GM12878 (cell line): ENCODE measurements around the gene GALNT9. TPM values are rescaled to one million over a fixed set of nuclear protein-coding genes. Genes with fewer than 3 reads are reported as not detected.

Source experiments
- ATAC-seq: fragments of 200-7000 bp; cut with Tn5 transposase; 3 replicates; pipeline ENCODE4 v1.9.1; 2020; ENCODE audit warnings: mild to moderate bottlenecking, moderate library complexity
- BruUV-seq: library from RNA; stranded (reverse); fragments of 400-500 nt; replicated peaks from 2 replicates; lab custom pipeline; 2021; lab: Mats Ljungman, UMichigan
- CTCF ChIA-PET: fragments of 300-600 bp; sonication (Branson Sonifier 250); formaldehyde crosslinking; extraction: SDS; loops from one replicate; lab custom pipeline; 2021; ENCODE audit warnings: inconsistent platforms; lab: Yijun Ruan, JAX
- POLR2A ChIA-PET: fragments of 350-600 bp; formaldehyde crosslinking; extraction: SDS; loops from one replicate; lab custom pipeline; 2021; ENCODE audit warnings: inconsistent platforms; lab: Charles Lee
- RAD21 ChIA-PET: fragments of 300-600 bp; sonication (Branson Sonifier 250); formaldehyde crosslinking; loops from one replicate; lab custom pipeline; 2023; ENCODE audit warnings: antibody characterized with exemption; ENCODE audit not compliant: unreplicated experiment; lab: Charles Lee
- SMC1A ChIA-PET: fragments of 300-600 bp; sonication (Branson Sonifier 250); formaldehyde crosslinking; loops from one replicate; lab custom pipeline; 2023; ENCODE audit not compliant: unreplicated experiment, uncharacterized antibody; lab: Charles Lee
- DNase-seq: peaks from one replicate; pipeline ENCODE4 v3.0.0-alpha.2; 2011; ENCODE audit warnings: low read depth, low spot score
- FAIRE-seq: peaks from 3 replicates; lab custom pipeline; 2011; peaks lifted over from hg19 to GRCh38; lab: Jason Lieb, UNC
- H2AFZ ChIP-seq: 2 replicates; pipeline ENCODE4 v1.6.0; 2011; ENCODE audit warnings: low read depth, low read length, control low read depth; ENCODE audit not compliant: control insufficient read depth
- H3K27ac ChIP-seq: 2 replicates; pipeline ENCODE4 v1.5.1; 2011; ENCODE audit warnings: control low read depth; ENCODE audit not compliant: control insufficient read depth, insufficient read depth
- H3K27me3 ChIP-seq, 2 experiments: replicated peaks in 1 of 2; 2 replicates each; pipeline versions ENCODE4 v1.6.0 to v1.6.1; 2011; ENCODE audit warnings: low read length in 1 of 2; ENCODE audit not compliant: control insufficient read depth in 2 of 2, insufficient read depth in 2 of 2
- H3K36me3 ChIP-seq, 2 experiments: 2 replicates each; pipeline ENCODE4 v1.5.1; 2011; ENCODE audit warnings: low read length in 1 of 2; ENCODE audit not compliant: control insufficient read depth in 2 of 2, insufficient read depth in 2 of 2
- H3K4me1 ChIP-seq: 2 replicates; pipeline ENCODE4 v1.6.1; 2011; ENCODE audit warnings: mild to moderate bottlenecking, low read length, moderate library complexity, mixed read lengths; ENCODE audit not compliant: control insufficient read depth, insufficient read depth
- H3K4me2 ChIP-seq: 2 replicates; pipeline ENCODE4 v1.6.0; 2011; ENCODE audit warnings: control low read depth; ENCODE audit not compliant: control insufficient read depth, insufficient read depth
- H3K4me3 ChIP-seq: fragments of 200-600 bp; sonication (generic); 2 replicates; pipeline ENCODE4 v1.5.1; 2016
- H3K79me2 ChIP-seq: 2 replicates; pipeline ENCODE4 v1.6.0; 2011; ENCODE audit warnings: low read length; ENCODE audit not compliant: control insufficient read depth, insufficient read depth
- H3K9ac ChIP-seq: 2 replicates; pipeline ENCODE4 v1.8.0; 2011; ENCODE audit warnings: low read length, control low read depth, mixed read lengths; ENCODE audit not compliant: control insufficient read depth, insufficient read depth
- H3K9me3 ChIP-seq: replicated peaks from 3 replicates; pipeline ENCODE4 v1.5.1; 2011; ENCODE audit warnings: mild to moderate bottlenecking, low read length; ENCODE audit not compliant: control insufficient read depth, insufficient read depth
- H4K20me1 ChIP-seq: 2 replicates; pipeline ENCODE4 v1.6.0; 2011; ENCODE audit not compliant: control insufficient read depth, insufficient read depth
- NR2C1 ChIP-seq: fragments of 450-650 bp; IDR thresholded peaks from 2 replicates; pipeline ENCODE4 v1.6.1; 2017; ENCODE audit warnings: antibody characterized with exemption, mild to moderate bottlenecking, moderate library complexity
- PBX3 ChIP-seq: IDR thresholded peaks from 2 replicates; pipeline ENCODE4 v1.6.1; 2011; ENCODE audit warnings: mild to moderate bottlenecking, low read depth, low read length, moderate library complexity; ENCODE audit not compliant: insufficient replicate concordance
- WGBS: methylation state at CpG from one replicate; pipeline ENCODE4 v1.1.6; 2016; ENCODE audit warnings: low lambda C conversion rate; ENCODE audit not compliant: insufficient replicate concordance, insufficient coverage; ENCODE audit errors: missing lambda C conversion rate; 5-methylcytosine and 5-hydroxymethylcytosine counted together
- in situ Hi-C: fragments of 300-500 bp; cut with MboI; formaldehyde crosslinking; loops from 9 replicates; pipeline ENCODE4 v1.14.3; 2018; ENCODE audit warnings: mixed read lengths
- intact Hi-C: fragments of 100-400 bp; cut with micrococcal nuclease; formaldehyde crosslinking; loops from one replicate; pipeline ENCODE4 v1.14.2; 2022; ENCODE audit not compliant: unreplicated experiment
- polyA plus RNA-seq, 11 experiments: library from polyadenylated mRNA; depleted of rRNA in 4 of 11; unstranded in 6 of 11; stranded (reverse) in 5 of 11; fragments of >200 nt; fragmentation: Nextera tagmentation in 4 of 11; fragmentation: Illumina TruSeq in 1 of 11; extraction: Ambion mirVana in 4 of 11; extraction: Trizol in 1 of 11; gene quantifications; 1 replicate in 1 of 11; 2 replicates in 10 of 11; pipeline versions ENCODE4 v1.2.1 to v1.2.3, GENCODE V29; 2011 to 2016; ENCODE audit warnings: inconsistent platforms in 2 of 11, missing spikeins in 2 of 11, low read depth in 1 of 11
- total RNA-seq, 4 experiments: library from RNA; depleted of rRNA in 3 of 4; stranded (reverse); fragments of >200 nt in 3 of 4; fragmentation: Illumina TruSeq in 1 of 4; extraction: Trizol in 1 of 4; gene quantifications; 2 replicates each; pipeline versions ENCODE4 v1.2.1 to v1.2.3, GENCODE V29; 2013 to 2021
- TF ChIP-seq, protein P1 (sequence below): IDR thresholded peaks from 2 replicates; pipeline ENCODE4 v1.6.1; 2012; ENCODE audit warnings: mild to moderate bottlenecking, low read depth, low read length

Gene GALNT9
- total and polyA plus RNA-seq, 10 of the 15 experiments (the other 5 are each of a cell fraction or from before 2014, with no cell fraction given) = 0.04 TPM; not detected in 9

DNA sequence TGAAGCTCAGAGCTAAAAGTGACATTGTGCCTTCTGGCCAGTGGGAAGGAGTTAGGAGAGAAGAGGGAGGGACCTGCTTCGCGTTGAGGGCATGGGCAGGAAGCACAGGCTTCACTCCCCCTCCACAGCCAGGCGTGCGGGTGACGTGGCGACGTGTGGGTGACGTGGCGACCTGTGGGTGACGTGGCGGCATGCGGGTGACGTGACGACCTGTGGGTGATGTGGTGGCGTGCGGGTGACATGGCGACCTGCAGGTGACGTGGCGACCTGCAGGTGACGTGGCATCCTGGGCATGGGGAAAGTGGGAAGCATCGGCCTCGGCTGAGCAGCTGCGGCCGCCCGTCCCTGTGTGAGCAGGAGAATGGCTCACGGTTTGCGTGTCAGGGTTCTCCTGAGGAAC lies 8.2 kb upstream of the GALNT9 start:
- DNase-seq (no peak), ATAC-seq (no peak), FAIRE-seq (no peak)
- ChIA-PET RAD21 (no interaction called here), SMC1A (no interaction called here), CTCF (no interaction called here), POLR2A (no interaction called here)
- TF ChIP-seq PBX3 (no peak), NR2C1 (no peak)
- TF ChIP-seq, protein P1, sequence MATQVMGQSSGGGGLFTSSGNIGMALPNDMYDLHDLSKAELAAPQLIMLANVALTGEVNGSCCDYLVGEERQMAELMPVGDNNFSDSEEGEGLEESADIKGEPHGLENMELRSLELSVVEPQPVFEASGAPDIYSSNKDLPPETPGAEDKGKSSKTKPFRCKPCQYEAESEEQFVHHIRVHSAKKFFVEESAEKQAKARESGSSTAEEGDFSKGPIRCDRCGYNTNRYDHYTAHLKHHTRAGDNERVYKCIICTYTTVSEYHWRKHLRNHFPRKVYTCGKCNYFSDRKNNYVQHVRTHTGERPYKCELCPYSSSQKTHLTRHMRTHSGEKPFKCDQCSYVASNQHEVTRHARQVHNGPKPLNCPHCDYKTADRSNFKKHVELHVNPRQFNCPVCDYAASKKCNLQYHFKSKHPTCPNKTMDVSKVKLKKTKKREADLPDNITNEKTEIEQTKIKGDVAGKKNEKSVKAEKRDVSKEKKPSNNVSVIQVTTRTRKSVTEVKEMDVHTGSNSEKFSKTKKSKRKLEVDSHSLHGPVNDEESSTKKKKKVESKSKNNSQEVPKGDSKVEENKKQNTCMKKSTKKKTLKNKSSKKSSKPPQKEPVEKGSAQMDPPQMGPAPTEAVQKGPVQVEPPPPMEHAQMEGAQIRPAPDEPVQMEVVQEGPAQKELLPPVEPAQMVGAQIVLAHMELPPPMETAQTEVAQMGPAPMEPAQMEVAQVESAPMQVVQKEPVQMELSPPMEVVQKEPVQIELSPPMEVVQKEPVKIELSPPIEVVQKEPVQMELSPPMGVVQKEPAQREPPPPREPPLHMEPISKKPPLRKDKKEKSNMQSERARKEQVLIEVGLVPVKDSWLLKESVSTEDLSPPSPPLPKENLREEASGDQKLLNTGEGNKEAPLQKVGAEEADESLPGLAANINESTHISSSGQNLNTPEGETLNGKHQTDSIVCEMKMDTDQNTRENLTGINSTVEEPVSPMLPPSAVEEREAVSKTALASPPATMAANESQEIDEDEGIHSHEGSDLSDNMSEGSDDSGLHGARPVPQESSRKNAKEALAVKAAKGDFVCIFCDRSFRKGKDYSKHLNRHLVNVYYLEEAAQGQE = no peak
- Histone ChIP-seq H3K9me3 (no peaks in the 10 kb centered on the region; the same call in 2 of the 3 replicates), H2AFZ (no peak overlapping the region), H3K36me3 (no peaks in the 10 kb centered on the region), H3K4me1 (no peaks in the 10 kb centered on the region), H3K9ac (no peak overlapping the region), H3K4me3 (no peak overlapping the region), H3K79me2 (no peaks in the 10 kb centered on the region), H4K20me1 (no peaks in the 10 kb centered on the region), H3K4me2 (no peak overlapping the region), H3K27me3 (no peaks in the 10 kb centered on the region), H3K27ac (no peak overlapping the region)
- in situ Hi-C loops = no loop called here
- BruUV-seq = no TSS peak
- intact Hi-C loops = no loop called here
- WGBS = 76% methylated on average over 24 of the region's 27 CpGs
